Testis (tissue), 3 donors: ENCODE results near the gene DDRGK1. TPM values are rescaled to one million over a fixed set of nuclear protein-coding genes. Genes with fewer than 3 reads are reported as not detected.

Source experiments
- DNase-seq: peaks from one replicate; pipeline ENCODE4 v3.0.0-alpha.2; 2019
- H3K27ac ChIP-seq, 2 donors: fragments of 200-600 bp; sonication (generic); one replicate each; pipeline ENCODE4 v1.5.1; 2019
- H3K27me3 ChIP-seq: fragments of 200-600 bp; sonication (generic); one replicate; pipeline ENCODE4 v1.5.1; 2019
- H3K36me3 ChIP-seq: fragments of 200-600 bp; sonication (generic); one replicate; pipeline ENCODE4 v1.5.1; 2017; ENCODE audit warnings: low read depth; ENCODE audit errors: missing control alignments
- H3K4me1 ChIP-seq: fragments of 200-600 bp; sonication (generic); one replicate; pipeline ENCODE4 v1.5.1; 2019
- H3K4me3 ChIP-seq, 2 donors: fragments of 200-600 bp; sonication (generic); one replicate each; pipeline ENCODE4 v1.5.1; 2017 to 2019
- H3K9me3 ChIP-seq: fragments of 200-600 bp; sonication (generic); one replicate; pipeline ENCODE4 v1.5.1; 2017
- POLR2A ChIP-seq: fragments of 450-650 bp; IDR thresholded peaks from one replicate; pipeline ENCODE4 v1.6.1; 2017; ENCODE audit warnings: antibody characterized with exemption, mild to moderate bottlenecking, moderate library complexity
- WGBS, 2 donors: methylation state at CpG; one replicate each; pipeline ENCODE4 v1.1.5; 2018; 5-methylcytosine and 5-hydroxymethylcytosine counted together
- intact Hi-C: fragments of 100-400 bp; cut with DNase I; formaldehyde crosslinking; loops from one replicate; pipeline ENCODE4 v1.15.1; 2023; ENCODE audit warnings: low total_unique reads
- polyA plus RNA-seq: library from polyadenylated mRNA; stranded (reverse); fragments of 350-450 nt; fragmentation: Illumina TruSeq; extraction: RNeasy Lipid Tissue Mini Kit (QIAGEN cat#74804); gene quantifications from one replicate; pipeline ENCODE4 v1.2.3, GENCODE V29; 2014; ENCODE audit warnings: low read depth, low replicate concordance; ENCODE audit not compliant: insufficient read depth
- total RNA-seq, 2 donors: library from RNA; depleted of rRNA; stranded (reverse); fragments of >200 nt; gene quantifications; one replicate each; pipeline ENCODE4 v1.2.3, GENCODE V29; 2016
- TF ChIP-seq, protein P1 (sequence below), 3 experiments: fragments of 450-650 bp in 2 of 3; fragments of 200-600 bp in 1 of 3; sonication (generic) in 1 of 3; IDR thresholded peaks; one replicate each; pipeline ENCODE4 v1.5.1; 2016 to 2019; ENCODE audit warnings: antibody characterized with exemption in 3 of 3, mild to moderate bottlenecking in 2 of 3, moderate library complexity in 1 of 3

Gene DDRGK1
- total and polyA plus RNA-seq, 3 donors from 2014 or later = 57.2 to 93.8 (median 78.9) TPM

DNA sequence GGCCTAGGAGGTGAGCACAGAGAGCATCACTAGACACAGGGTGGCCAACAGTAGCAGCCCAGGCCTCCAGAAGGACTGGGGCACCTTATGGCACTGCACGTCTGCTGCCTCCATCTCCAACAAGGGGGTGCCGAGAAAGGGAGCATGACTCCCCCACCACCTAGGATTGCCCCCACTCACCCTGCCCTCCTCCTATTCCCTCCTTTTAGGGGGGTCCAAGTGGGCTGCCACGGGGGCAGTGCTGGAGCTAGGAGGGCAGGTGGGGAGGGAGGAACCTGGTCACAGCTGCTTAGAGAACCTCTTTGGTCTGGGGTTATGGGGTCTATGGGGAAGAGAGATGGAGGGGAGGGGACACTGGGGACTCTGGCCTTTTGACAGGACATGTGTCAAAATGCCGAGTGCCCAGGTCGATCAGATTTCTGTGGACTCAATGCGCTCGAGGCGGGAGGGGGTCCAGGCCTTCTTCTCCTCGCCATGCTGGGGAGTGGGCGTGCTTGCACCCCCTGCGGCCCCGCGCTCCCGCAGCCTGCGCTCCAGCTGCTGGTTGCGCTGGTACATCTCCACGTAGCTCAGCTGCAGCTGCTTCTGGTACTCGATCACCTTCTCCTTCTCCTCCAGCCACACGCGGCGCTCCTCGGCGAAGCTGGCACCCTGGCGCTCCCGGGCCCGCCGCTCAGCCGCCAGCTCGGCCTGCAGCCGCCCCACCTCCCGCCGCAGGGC is 40.3 kb downstream of the DDRGK1 start:
- no peaks in the 10 kb centered on the region for H3K9me3 ChIP-seq
- TF ChIP-seq, protein P1, sequence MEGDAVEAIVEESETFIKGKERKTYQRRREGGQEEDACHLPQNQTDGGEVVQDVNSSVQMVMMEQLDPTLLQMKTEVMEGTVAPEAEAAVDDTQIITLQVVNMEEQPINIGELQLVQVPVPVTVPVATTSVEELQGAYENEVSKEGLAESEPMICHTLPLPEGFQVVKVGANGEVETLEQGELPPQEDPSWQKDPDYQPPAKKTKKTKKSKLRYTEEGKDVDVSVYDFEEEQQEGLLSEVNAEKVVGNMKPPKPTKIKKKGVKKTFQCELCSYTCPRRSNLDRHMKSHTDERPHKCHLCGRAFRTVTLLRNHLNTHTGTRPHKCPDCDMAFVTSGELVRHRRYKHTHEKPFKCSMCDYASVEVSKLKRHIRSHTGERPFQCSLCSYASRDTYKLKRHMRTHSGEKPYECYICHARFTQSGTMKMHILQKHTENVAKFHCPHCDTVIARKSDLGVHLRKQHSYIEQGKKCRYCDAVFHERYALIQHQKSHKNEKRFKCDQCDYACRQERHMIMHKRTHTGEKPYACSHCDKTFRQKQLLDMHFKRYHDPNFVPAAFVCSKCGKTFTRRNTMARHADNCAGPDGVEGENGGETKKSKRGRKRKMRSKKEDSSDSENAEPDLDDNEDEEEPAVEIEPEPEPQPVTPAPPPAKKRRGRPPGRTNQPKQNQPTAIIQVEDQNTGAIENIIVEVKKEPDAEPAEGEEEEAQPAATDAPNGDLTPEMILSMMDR (IDR thresholded peaks at IDR 0.05) = no peak
- TF ChIP-seq POLR2A = no peak
- 75 to 83% methylated on average over 4 to 32 of the region's 32 CpGs for WGBS, 2 donors
- no peaks in the 10 kb centered on the region for H3K4me1 ChIP-seq
- no peaks in the 10 kb centered on the region for H3K27me3 ChIP-seq
- no peak for DNase-seq
- no peak overlapping the region for H3K4me3 ChIP-seq
- intact Hi-C loops = no loop called here
- no peak overlapping the region for H3K27ac ChIP-seq
- no peaks in the 10 kb centered on the region for H3K36me3 ChIP-seq

GRCh38 chr20:3163099-3164042 is 41.1 kb downstream of the DDRGK1 start:
- H3K36me3 ChIP-seq = no peaks in the 10 kb centered on the region
- no peak overlapping the region for H3K4me3 ChIP-seq
- H3K9me3 ChIP-seq = no peaks in the 10 kb centered on the region
- no peak for TF ChIP-seq POLR2A
- TF ChIP-seq, protein P1 (IDR thresholded peaks at IDR 0.05) = no peak
- WGBS, 2 donors = 92% methylated on average over 11 to 14 of the region's 14 CpGs
- intact Hi-C loops = no loop called here
- H3K27ac ChIP-seq = no peak overlapping the region
- no peak for DNase-seq
- H3K27me3 ChIP-seq = no peaks in the 10 kb centered on the region
- H3K4me1 ChIP-seq = peaks cover 5% of the 10 kb centered on the region

DNA sequence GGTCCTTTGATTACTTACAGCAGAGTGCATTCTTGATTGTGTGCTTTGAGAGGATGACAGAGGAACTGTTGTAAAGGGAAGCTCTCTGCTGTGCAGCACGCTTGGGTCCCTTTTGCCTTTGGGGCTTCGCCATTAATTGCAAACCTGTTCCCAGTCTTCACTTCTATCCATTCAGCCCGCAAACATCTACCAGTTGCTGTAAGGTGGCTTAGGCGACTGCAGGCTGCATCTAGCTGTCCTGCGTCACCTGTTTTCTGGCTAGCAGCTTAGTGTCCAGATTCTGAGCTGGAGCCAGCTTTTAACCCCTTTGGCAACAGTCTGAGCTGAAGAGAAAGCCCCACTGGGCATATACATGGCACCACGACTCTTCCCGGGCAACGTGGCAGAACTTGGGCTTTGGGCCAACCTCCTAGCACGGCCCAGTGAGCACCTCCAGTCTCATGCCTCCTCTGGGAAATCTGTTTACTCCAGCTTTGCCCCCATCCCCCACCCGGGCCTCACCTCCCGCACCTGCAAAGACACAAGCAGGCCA is 42.3 kb downstream of the DDRGK1 start:
- intact Hi-C loops = no loop called here
- H3K27ac ChIP-seq = no peak overlapping the region
- no peak for DNase-seq
- H3K4me3 ChIP-seq = no peak overlapping the region
- TF ChIP-seq POLR2A = no peak
- TF ChIP-seq, protein P1 (IDR thresholded peaks at IDR 0.05) = no peak
- H3K9me3 ChIP-seq = no peaks in the 10 kb centered on the region
- no peaks in the 10 kb centered on the region for H3K27me3 ChIP-seq
- no peaks in the 10 kb centered on the region for H3K36me3 ChIP-seq
- whole genome bisulfite sequencing, 2 donors = 62 to 66% methylated on average over 10 to 11 of the region's 11 CpGs
- peaks cover 16% of the 10 kb centered on the region for H3K4me1 ChIP-seq

- H3K27me3 ChIP-seq = no peaks in the 10 kb centered on the region
- no peak overlapping the region for H3K27ac ChIP-seq
- no peak for DNase-seq
- TF ChIP-seq, protein P1 (IDR thresholded peaks at IDR 0.05) = no peak
- TF ChIP-seq POLR2A = no peak
- no peaks in the 10 kb centered on the region for H3K36me3 ChIP-seq
- H3K4me3 ChIP-seq = no peak overlapping the region
- intact Hi-C loops = no loop called here
- no peaks in the 10 kb centered on the region for H3K9me3 ChIP-seq
- WGBS, 2 donors = 74 to 76% methylated on average over 4 to 5 of the region's 5 CpGs
- peaks cover 22% of the 10 kb centered on the region for H3K4me1 ChIP-seq
Measured at GRCh38 chr20:3161316-3162079, 43.0 kb downstream of the DDRGK1 start.
